ENCODE measurements around the gene SRSF3.
A peak's percentile ranks its signal among the peaks of the same experiment; 100 is the strongest.
"Not testable (repeated sequence)": the region's sequence is repeated elsewhere in the genome, so short reads cannot be mapped to it uniquely, and the experiment has no call there.

Gene SRSF3

GRCh38 chr6:36598739-36599318 is 4.7 kb downstream of the SRSF3 start:
- TF ChIP-seq CTCF (IDR thresholded peaks at IDR 0.05; ENCODE audit: insufficient read depth, low read depth, low read length, missing control alignments): no peak
- no peak for DNase-seq (ENCODE audit: low read depth)
- peak overlapping the region; percentile 94 for H3K4me3 ChIP-seq (ENCODE audit: low read depth, low read length)

GRCh38 chr6:36599791-36600209 is 5.6 kb downstream of the SRSF3 start:
- no peak overlapping the region for H3K4me3 ChIP-seq (ENCODE audit: low read depth, low read length)
- no peak for DNase-seq (ENCODE audit: low read depth)
- no peak for TF ChIP-seq CTCF (IDR thresholded peaks at IDR 0.05; ENCODE audit: insufficient read depth, low read depth, low read length, missing control alignments)

GRCh38 chr6:36600564-36601146 is 6.5 kb downstream of the SRSF3 start:
- H3K4me3 ChIP-seq (ENCODE audit: low read depth, low read length): no peak overlapping the region
- no peak for DNase-seq (ENCODE audit: low read depth)
- no peak for TF ChIP-seq CTCF (IDR thresholded peaks at IDR 0.05; ENCODE audit: insufficient read depth, low read depth, low read length, missing control alignments)

GRCh38 chr6:36601818-36602217 is 7.7 kb downstream of the SRSF3 start:
- H3K4me3 ChIP-seq (ENCODE audit: low read depth, low read length); DNase-seq (ENCODE audit: low read depth): not testable (repeated sequence)

GRCh38 chr6:36603222-36604089 is 9.3 kb downstream of the SRSF3 start:
- DNase-seq (ENCODE audit: low read depth): no peak
- H3K4me3 ChIP-seq (ENCODE audit: low read depth, low read length): no peak overlapping the region
- TF ChIP-seq CTCF (IDR thresholded peaks at IDR 0.05; ENCODE audit: insufficient read depth, low read depth, low read length, missing control alignments): no peak

GRCh38 chr6:36604090-36605060 is 10.2 kb downstream of the SRSF3 start:
- no peak overlapping the region for H3K4me3 ChIP-seq (ENCODE audit: low read depth, low read length)
- DNase-seq (ENCODE audit: low read depth): no peak
- TF ChIP-seq CTCF (IDR thresholded peaks at IDR 0.05; ENCODE audit: insufficient read depth, low read depth, low read length, missing control alignments): no peak
